ENCODE measurements around the gene SF1. TPM values are rescaled to one million over a fixed set of nuclear protein-coding genes. Genes with fewer than 3 reads are reported as not detected.

The SF1 gene
- total and polyA plus RNA-seq, 2 of the 8 experiments (the other 6 are each of a cell fraction or from before 2014, with no cell fraction given) = 72.7 to 353 TPM

DNA sequence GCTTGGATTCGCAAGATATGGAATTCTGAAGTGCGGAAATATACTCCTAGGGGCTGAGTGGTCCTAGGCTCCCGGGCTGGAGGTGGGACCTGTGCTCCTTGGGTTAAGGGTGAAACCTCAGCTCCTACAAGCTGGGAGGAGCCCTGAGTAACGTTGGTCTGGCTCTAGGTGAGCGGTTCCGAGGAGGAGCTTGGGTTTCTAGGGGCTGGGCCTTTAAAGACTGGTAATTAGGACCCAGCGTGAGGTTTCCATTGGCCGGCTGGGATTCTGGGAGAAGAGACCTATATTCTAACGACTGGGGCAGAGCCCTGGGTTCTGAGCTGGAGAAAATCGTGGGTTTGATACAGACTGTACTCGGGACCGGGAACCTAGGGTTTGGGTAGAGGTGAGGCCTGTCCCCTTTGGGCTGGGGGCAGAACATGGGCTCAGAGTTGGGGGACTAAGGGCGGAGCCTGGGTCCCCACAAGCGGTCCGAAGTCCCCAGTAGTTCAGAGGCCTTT, 25.6 kb upstream of the SF1 start:
- H2AFZ ChIP-seq (ENCODE audit: low read length) = no peak overlapping the region
- H3K36me3 ChIP-seq (ENCODE audit: control insufficient read depth in 2 of 4, insufficient read depth in 4 of 4, low read length in 3 of 4) = peaks cover 7 to 14% (median 11%) of the 10 kb centered on the region in 4 experiments; a peak in 6 of 8 replicates
- POLR2A ChIA-PET (ENCODE audit: partially characterized antibody) = interaction anchor here (0.7 to 2.2 kb wide), 10 partner anchors 9 to 293 kb away, joined by 3 to 6 read pairs (median 4); partner anchors contain the start of genes EHD1 and VPS51

More for the DNA sequence above, 25.6 kb upstream of the SF1 start:
- no peak overlapping the region for H2BK120ac ChIP-seq (replicated peaks; ENCODE audit: low read depth, low read length)
- H2BK12ac ChIP-seq (ENCODE audit: low read depth, low read length) = no peak overlapping the region
- H4K91ac ChIP-seq (replicated peaks; ENCODE audit: insufficient read length, low read length) = no peak overlapping the region
- H3K9ac ChIP-seq (replicated peaks in 1 of 4; ENCODE audit: extremely low read depth in 1 of 4, low read depth in 3 of 4, low read length in 3 of 4) = peak overlapping the region in 3 of 4 experiments; percentile 36 to 70 (median 38); a peak in 3 of 7 replicates
- H3K9me3 ChIP-seq (ENCODE audit: insufficient read depth in 2 of 2, low read depth in 1 of 2, low read length in 1 of 2) = no peaks in the 10 kb centered on the region
- 0 out of 2 replicates have a peak overlapping the region, but pooled peaks have one; percentile 35 for H2BK5ac ChIP-seq (ENCODE audit: low read depth, low read length)
- H2AK5ac ChIP-seq (ENCODE audit: low read depth, low read length) = no peak overlapping the region
- 43% methylated on average over 13 of the region's 15 CpGs; no CpG with 5 or more reads in 1 of the 2 experiments for WGBS, 2 experiments (ENCODE audit: extremely low coverage in 1 of 2, insufficient coverage in 1 of 2, insufficient read length in 1 of 2, insufficient replicate concordance in 2 of 2, low coverage in 1 of 2, low lambda C conversion rate in 2 of 2, missing lambda C conversion rate in 1 of 2)
- no peaks in the 10 kb centered on the region; the same call in 1 of the 2 replicates for H3K79me1 ChIP-seq (ENCODE audit: low read depth, low read length)
- 0 out of 2 replicates have a peak overlapping the region, but pooled peaks have one; percentile 57 for H3K27ac ChIP-seq (ENCODE audit: low read depth, low read length)
- DNase-seq (ENCODE audit: low read depth in 1 of 2, low spot score in 2 of 2) (no peak), FAIRE-seq (no peak)
- peak overlapping the region; percentile 40 for H4K5ac ChIP-seq (ENCODE audit: insufficient read length, low read depth, low read length)
- peaks cover 0 to 14% (median 5%) of the 10 kb centered on the region in 4 experiments; a peak in 5 of 7 replicates for H3K4me1 ChIP-seq (replicated peaks in 1 of 4; ENCODE audit: control insufficient read depth in 3 of 4, insufficient read depth in 4 of 4, low read length in 3 of 4)
- H3K14ac ChIP-seq (ENCODE audit: insufficient read length) = no peak overlapping the region
- H4K20me1 ChIP-seq (replicated peaks in 1 of 2; ENCODE audit: control insufficient read depth in 1 of 2, insufficient read depth in 2 of 2, low read length in 2 of 2) = peaks cover 0 to 6% of the 10 kb centered on the region in 2 experiments
- H3K79me2 ChIP-seq (ENCODE audit: control insufficient read depth in 1 of 2, insufficient read depth in 2 of 2, low read length in 2 of 2) = no peaks in the 10 kb centered on the region
- no peak overlapping the region for H3K56ac ChIP-seq (replicated peaks; ENCODE audit: insufficient read length, low read depth, low read length)
- TF ChIP-seq ASH2L (IDR thresholded peaks at IDR 0.05; ENCODE audit: low read length) (no peak), TAF1 (IDR thresholded peaks at IDR 0.05; ENCODE audit: low read depth, low read length) (0 out of 2 replicates have a peak, but pooled peaks have one; percentile 10), KDM4A (IDR thresholded peaks at IDR 0.05; ENCODE audit: low read depth, low read length, severe bottlenecking) (peak; percentile 40), BCL11A (IDR thresholded peaks at IDR 0.05; ENCODE audit: low read depth in 2 of 2, low read length in 2 of 2) (no peak)
- TF ChIP-seq, protein P1, sequence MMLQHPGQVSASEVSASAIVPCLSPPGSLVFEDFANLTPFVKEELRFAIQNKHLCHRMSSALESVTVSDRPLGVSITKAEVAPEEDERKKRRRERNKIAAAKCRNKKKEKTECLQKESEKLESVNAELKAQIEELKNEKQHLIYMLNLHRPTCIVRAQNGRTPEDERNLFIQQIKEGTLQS (IDR thresholded peaks at IDR 0.05; ENCODE audit: insufficient read depth, low read depth, low read length) = no peak
- peak overlapping the region; percentile 53 to 77 (median 66) for H3K4me3 ChIP-seq (ENCODE audit: extremely low read depth in 1 of 4, insufficient read depth in 2 of 4, low read depth in 3 of 4, low read length in 4 of 4)
- H2BK20ac ChIP-seq (ENCODE audit: low read length) = no peak overlapping the region
- CTCF ChIA-PET (ENCODE audit: partially characterized antibody) = interaction anchor here (0.8 to 2.4 kb wide), 15 partner anchors 9 to 398 kb away, joined by 3 to 18 read pairs (median 4); no protein-coding TSS in a partner anchor
- no peak overlapping the region for H3K4ac ChIP-seq (replicated peaks; ENCODE audit: insufficient read length, low read depth, low read length)
- H3K23me2 ChIP-seq (ENCODE audit: low read depth, low read length) = peaks cover 8% of the 10 kb centered on the region; the same call in 1 of the 2 replicates
- H3K18ac ChIP-seq (ENCODE audit: extremely low read depth, low read length) = peak overlapping the region; percentile 24
- no peak overlapping the region for H3K23ac ChIP-seq (ENCODE audit: insufficient read length)
- peak overlapping the region; percentile 79 to 90 for H3K4me2 ChIP-seq (ENCODE audit: insufficient read depth in 1 of 2, low read depth in 2 of 2, low read length in 2 of 2)
- H2BK15ac ChIP-seq (ENCODE audit: low read length) = no peak overlapping the region
- no peaks in the 10 kb centered on the region for H3K27me3 ChIP-seq (replicated peaks in 1 of 4; ENCODE audit: control insufficient read depth in 3 of 4, extremely low read depth in 1 of 4, insufficient read depth in 3 of 4, low read length in 3 of 4)
- no peak overlapping the region for H4K8ac ChIP-seq (ENCODE audit: extremely low read depth, insufficient read depth, low read length)

All from H1 (cell line).